Endothelial cell (in vitro differentiated cells): ENCODE measurements around the gene SEMA3F. TPM values are rescaled to one million over a fixed set of nuclear protein-coding genes. Genes with fewer than 3 reads are reported as not detected.
"Not testable (repeated sequence)": the region's sequence is repeated elsewhere in the genome, so short reads cannot be mapped to it uniquely, and the experiment has no call there.

Source experiments
- DNase-seq: peaks from one replicate; pipeline ENCODE4 v3.0.0; 2021; ENCODE audit warnings: low spot score
- H3K27ac Mint-ChIP-seq: one replicate; pipeline ENCODE4 v1.8.0; 2021; ENCODE audit warnings: mixed read lengths, inconsistent platforms; ENCODE audit not compliant: unreplicated experiment
- H3K27me3 Mint-ChIP-seq: one replicate; pipeline ENCODE4 v1.8.0; 2021; ENCODE audit warnings: mild to moderate bottlenecking, moderate library complexity, mixed read lengths, inconsistent platforms; ENCODE audit not compliant: unreplicated experiment
- H3K36me3 Mint-ChIP-seq: one replicate; pipeline ENCODE4 v1.8.0; 2021; ENCODE audit warnings: mild to moderate bottlenecking, low read depth, mixed read lengths, inconsistent platforms; ENCODE audit not compliant: unreplicated experiment
- H3K4me1 Mint-ChIP-seq: one replicate; pipeline ENCODE4 v1.8.0; 2021; ENCODE audit warnings: mild to moderate bottlenecking, mixed read lengths, inconsistent platforms; ENCODE audit not compliant: unreplicated experiment
- H3K4me3 Mint-ChIP-seq: one replicate; pipeline ENCODE4 v1.8.0; 2021; ENCODE audit warnings: mild to moderate bottlenecking, mixed read lengths, inconsistent platforms; ENCODE audit not compliant: unreplicated experiment
- H3K9me3 Mint-ChIP-seq: one replicate; pipeline ENCODE4 v1.8.0; 2021; ENCODE audit warnings: mixed read lengths, inconsistent platforms; ENCODE audit not compliant: unreplicated experiment
- CTCF ChIP-seq: fragments of 200-600 bp; sonication (generic); IDR thresholded peaks from one replicate; pipeline ENCODE4 v1.5.0; 2021; ENCODE audit warnings: antibody characterized with exemption; ENCODE audit not compliant: unreplicated experiment
- total RNA-seq: library from RNA; stranded (reverse); fragmentation: NEBNext Ultra II Directional; extraction: Animal tissue kit (Norgen Biotek cat#: 25700); gene quantifications from one replicate; pipeline ENCODE4 v1.2.1, GENCODE V29; 2021; ENCODE audit not compliant: unreplicated experiment

The SEMA3F gene
- total RNA-seq, 1 donor from 2014 or later, result 21.3 TPM

GRCh38 chr3:50210176-50210509, 55.0 kb downstream of the SEMA3F start:
- Mint-ChIP-seq H3K36me3 (no peaks in the 10 kb centered on the region), H3K4me3 (no peak overlapping the region), H3K27me3 (peaks cover 8% of the 10 kb centered on the region), H3K27ac (no peak overlapping the region), H3K9me3 (no peaks in the 10 kb centered on the region), H3K4me1 (no peaks in the 10 kb centered on the region)
- no peak for TF ChIP-seq CTCF
- DNase-seq, result no peak

- Mint-ChIP-seq H3K9me3 (no peaks in the 10 kb centered on the region), H3K27ac (no peak overlapping the region), H3K36me3 (no peaks in the 10 kb centered on the region), H3K4me1 (no peaks in the 10 kb centered on the region), H3K27me3 (peaks cover 8% of the 10 kb centered on the region), H3K4me3 (no peak overlapping the region)
- TF ChIP-seq CTCF, result no peak
- DNase-seq, result no peak
These were observed 55.6 kb downstream of the SEMA3F start for GRCh38 chr3:50210510-50211367.

- H3K4me1 Mint-ChIP-seq, H3K4me3 Mint-ChIP-seq, H3K36me3 Mint-ChIP-seq, DNase-seq, H3K27me3 Mint-ChIP-seq, H3K27ac Mint-ChIP-seq, H3K9me3 Mint-ChIP-seq: not testable (repeated sequence)
These were observed 56.2 kb downstream of the SEMA3F start for GRCh38 chr3:50211368-50211717.

GRCh38 chr3:50211930-50212329, 56.8 kb downstream of the SEMA3F start:
- Mint-ChIP-seq H3K4me1 (no peaks in the 10 kb centered on the region), H3K9me3 (no peaks in the 10 kb centered on the region), H3K4me3 (no peak overlapping the region), H3K27ac (no peak overlapping the region), H3K36me3 (no peaks in the 10 kb centered on the region), H3K27me3 (peaks cover 8% of the 10 kb centered on the region)
- no peak for TF ChIP-seq CTCF
- no peak for DNase-seq

- peak; percentile 43 for DNase-seq
- H3K27ac Mint-ChIP-seq, result no peak overlapping the region
- no peak overlapping the region for H3K4me3 Mint-ChIP-seq
- TF ChIP-seq CTCF, result peak; percentile 23
- no peaks in the 10 kb centered on the region for H3K36me3 Mint-ChIP-seq
- H3K4me1 Mint-ChIP-seq, result no peaks in the 10 kb centered on the region
- no peaks in the 10 kb centered on the region for H3K9me3 Mint-ChIP-seq
- H3K27me3 Mint-ChIP-seq, result peaks cover 6% of the 10 kb centered on the region
These were observed 57.4 kb downstream of the SEMA3F start for GRCh38 chr3:50212502-50212901.
